H1 (cell line): Measurements from ENCODE around the gene CDK5RAP3.

Experiments
- EP300 ChIP-seq, 2 experiments: IDR thresholded peaks; 1 replicate in 1 of 2; 2 replicates in 1 of 2; pipeline ENCODE4 v1.6.1; 2011 to 2012; ENCODE audit warnings: low read depth in 2 of 2, low read length in 2 of 2, mild to moderate bottlenecking in 2 of 2, borderline replicate concordance in 1 of 2, inconsistent platforms in 1 of 2, moderate library complexity in 1 of 2
- EZH2 ChIP-seq: fragments of 200-600 bp; sonication (generic); IDR thresholded peaks from 2 replicates; pipeline ENCODE4 v1.7.1; 2012; ENCODE audit warnings: low read depth, mild to moderate bottlenecking, moderate library complexity, low read length, inconsistent platforms; ENCODE audit not compliant: severe bottlenecking
- GABPA ChIP-seq: IDR thresholded peaks from 2 replicates; pipeline ENCODE4 v1.6.1; 2011; ENCODE audit warnings: mild to moderate bottlenecking, low read length, moderate library complexity, borderline replicate concordance; ENCODE audit not compliant: insufficient read depth
- HDAC6 ChIP-seq: IDR thresholded peaks from one replicate; pipeline ENCODE4 v1.7.1; 2012; ENCODE audit warnings: low read depth, mild to moderate bottlenecking, inconsistent platforms, low read length, moderate library complexity
- JUN ChIP-seq: IDR thresholded peaks from 2 replicates; pipeline ENCODE4 v1.6.1; 2011; ENCODE audit warnings: low read depth, mild to moderate bottlenecking, improper control_type of control experiment, low read length
- MAFK ChIP-seq: IDR thresholded peaks from 2 replicates; pipeline ENCODE4 v1.6.1; 2012; ENCODE audit warnings: low read depth, mild to moderate bottlenecking, improper control_type of control experiment, low read length
- POLR2A ChIP-seq, 2 experiments: IDR thresholded peaks; 1 replicate in 1 of 2; 2 replicates in 1 of 2; pipeline ENCODE4 v1.6.1; 2011; ENCODE audit warnings: low read depth in 2 of 2, low read length in 2 of 2, mild to moderate bottlenecking in 2 of 2; ENCODE audit errors: control extremely low read depth in 1 of 2
- SIN3A ChIP-seq, 2 experiments: IDR thresholded peaks in 1 of 2; conservative IDR thresholded peaks in 1 of 2; 2 replicates each; pipeline ENCODE4 v1.6.1; 2011 to 2012; ENCODE audit warnings: low read length in 2 of 2, improper control_type of control experiment in 1 of 2, low read depth in 1 of 2, mild to moderate bottlenecking in 1 of 2
- TF ChIP-seq, protein P1 (sequence below), 3 experiments: IDR thresholded peaks; 1 replicate in 2 of 3; 2 replicates in 1 of 3; pipeline versions ENCODE4 v1.5.1 to v1.6.1; 2011; ENCODE audit warnings: low read length in 3 of 3, mild to moderate bottlenecking in 3 of 3, inconsistent platforms in 2 of 3, low read depth in 1 of 3, moderate library complexity in 1 of 3; ENCODE audit not compliant: insufficient read depth in 1 of 3; ENCODE audit errors: control extremely low read depth in 1 of 3
- TF ChIP-seq, protein P2 (sequence below): IDR thresholded peaks from 2 replicates; pipeline ENCODE4 v1.6.1; 2012; ENCODE audit warnings: low read length, inconsistent platforms

DNA sequence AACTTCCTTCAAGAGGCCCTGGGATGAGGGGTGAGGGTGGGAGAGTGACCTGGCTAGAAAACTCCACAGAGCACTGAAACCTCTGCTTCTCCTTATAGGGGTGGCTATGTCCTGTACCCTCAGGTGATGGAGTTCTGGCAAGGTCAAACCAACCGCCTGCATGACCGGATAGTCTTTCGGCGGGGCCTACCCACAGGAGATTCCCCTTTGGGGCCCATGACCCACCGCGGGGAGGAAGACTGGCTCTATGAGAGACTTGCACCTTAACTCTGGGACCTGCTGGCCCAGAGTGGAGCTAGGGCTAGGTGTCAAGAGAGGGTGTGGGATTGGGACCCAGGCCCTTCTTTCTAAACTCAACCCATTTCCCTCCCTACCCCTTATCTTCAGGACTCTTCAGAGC, 24.4 kb upstream of the CDK5RAP3 start:
- TF ChIP-seq EZH2 (no peak), GABPA (no peak), JUN (no peak), HDAC6 (no peak), MAFK (no peak), EP300 (IDR thresholded peaks at IDR 0.05; ENCODE audit: borderline replicate concordance in 1 of 2, low read depth in 2 of 2, low read length in 2 of 2) (no peak), POLR2A (IDR thresholded peaks at IDR 0.05; ENCODE audit: control extremely low read depth in 1 of 2, low read depth in 2 of 2, low read length in 2 of 2) (no peak), SIN3A (conservative IDR thresholded peaks at IDR 0.05 in 1 of 2, IDR thresholded peaks at IDR 0.05 in 1 of 2; ENCODE audit: low read depth in 1 of 2, low read length in 2 of 2) (no peak)
- TF ChIP-seq, protein P1, sequence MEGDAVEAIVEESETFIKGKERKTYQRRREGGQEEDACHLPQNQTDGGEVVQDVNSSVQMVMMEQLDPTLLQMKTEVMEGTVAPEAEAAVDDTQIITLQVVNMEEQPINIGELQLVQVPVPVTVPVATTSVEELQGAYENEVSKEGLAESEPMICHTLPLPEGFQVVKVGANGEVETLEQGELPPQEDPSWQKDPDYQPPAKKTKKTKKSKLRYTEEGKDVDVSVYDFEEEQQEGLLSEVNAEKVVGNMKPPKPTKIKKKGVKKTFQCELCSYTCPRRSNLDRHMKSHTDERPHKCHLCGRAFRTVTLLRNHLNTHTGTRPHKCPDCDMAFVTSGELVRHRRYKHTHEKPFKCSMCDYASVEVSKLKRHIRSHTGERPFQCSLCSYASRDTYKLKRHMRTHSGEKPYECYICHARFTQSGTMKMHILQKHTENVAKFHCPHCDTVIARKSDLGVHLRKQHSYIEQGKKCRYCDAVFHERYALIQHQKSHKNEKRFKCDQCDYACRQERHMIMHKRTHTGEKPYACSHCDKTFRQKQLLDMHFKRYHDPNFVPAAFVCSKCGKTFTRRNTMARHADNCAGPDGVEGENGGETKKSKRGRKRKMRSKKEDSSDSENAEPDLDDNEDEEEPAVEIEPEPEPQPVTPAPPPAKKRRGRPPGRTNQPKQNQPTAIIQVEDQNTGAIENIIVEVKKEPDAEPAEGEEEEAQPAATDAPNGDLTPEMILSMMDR (IDR thresholded peaks at IDR 0.05; ENCODE audit: control extremely low read depth in 1 of 3, insufficient read depth in 1 of 3, low read depth in 1 of 3, low read length in 3 of 3), result no peak
- TF ChIP-seq, protein P2, sequence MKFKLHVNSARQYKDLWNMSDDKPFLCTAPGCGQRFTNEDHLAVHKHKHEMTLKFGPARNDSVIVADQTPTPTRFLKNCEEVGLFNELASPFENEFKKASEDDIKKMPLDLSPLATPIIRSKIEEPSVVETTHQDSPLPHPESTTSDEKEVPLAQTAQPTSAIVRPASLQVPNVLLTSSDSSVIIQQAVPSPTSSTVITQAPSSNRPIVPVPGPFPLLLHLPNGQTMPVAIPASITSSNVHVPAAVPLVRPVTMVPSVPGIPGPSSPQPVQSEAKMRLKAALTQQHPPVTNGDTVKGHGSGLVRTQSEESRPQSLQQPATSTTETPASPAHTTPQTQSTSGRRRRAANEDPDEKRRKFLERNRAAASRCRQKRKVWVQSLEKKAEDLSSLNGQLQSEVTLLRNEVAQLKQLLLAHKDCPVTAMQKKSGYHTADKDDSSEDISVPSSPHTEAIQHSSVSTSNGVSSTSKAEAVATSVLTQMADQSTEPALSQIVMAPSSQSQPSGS, result no peak
